Left kidney (tissue), 2 donors: ENCODE data around the gene SCARB1. TPM values are rescaled to one million over a fixed set of nuclear protein-coding genes. Genes with fewer than 3 reads are reported as not detected.
A peak's percentile ranks its signal among the peaks of the same experiment; 100 is the strongest.

Experiments used
- DNase-seq: peaks from one replicate; pipeline ENCODE4 v3.0.0-alpha.2; 2013
- polyA plus RNA-seq: library from polyadenylated mRNA; unstranded; fragments of 120-200 nt; gene quantifications from one replicate; pipeline ENCODE4 v1.2.1, GENCODE V29; 2013; ENCODE audit not compliant: insufficient read length

The SCARB1 gene
- polyA plus RNA-seq, 1 donor: 21.1 TPM

GRCh38 chr12:124842800-124843510, 20.7 kb downstream of the SCARB1 start:
- no peak for DNase-seq

GRCh38 chr12:124842073-124842749, 21.5 kb downstream of the SCARB1 start:
- no peak for DNase-seq

DNA sequence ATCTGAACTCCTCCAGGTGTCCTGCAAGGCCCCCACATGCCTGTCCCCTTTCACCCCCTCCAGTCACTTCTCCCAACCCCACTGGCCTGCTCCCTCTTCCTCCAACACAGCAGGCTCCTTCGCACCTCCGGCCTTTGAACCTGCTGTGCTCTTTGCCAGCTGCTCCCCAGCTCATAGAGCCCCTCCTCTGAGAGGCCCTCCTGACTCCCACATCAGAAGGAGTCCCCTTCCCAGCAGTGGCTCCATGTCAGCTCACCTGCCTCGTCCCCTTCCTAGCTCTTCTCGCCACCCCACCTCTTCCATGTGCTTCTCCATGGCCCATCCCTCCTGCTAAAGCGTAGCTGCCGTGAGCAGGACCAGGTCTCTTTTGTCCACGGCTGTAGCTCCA, 22.1 kb downstream of the SCARB1 start:
- DNase-seq: no peak

DNA sequence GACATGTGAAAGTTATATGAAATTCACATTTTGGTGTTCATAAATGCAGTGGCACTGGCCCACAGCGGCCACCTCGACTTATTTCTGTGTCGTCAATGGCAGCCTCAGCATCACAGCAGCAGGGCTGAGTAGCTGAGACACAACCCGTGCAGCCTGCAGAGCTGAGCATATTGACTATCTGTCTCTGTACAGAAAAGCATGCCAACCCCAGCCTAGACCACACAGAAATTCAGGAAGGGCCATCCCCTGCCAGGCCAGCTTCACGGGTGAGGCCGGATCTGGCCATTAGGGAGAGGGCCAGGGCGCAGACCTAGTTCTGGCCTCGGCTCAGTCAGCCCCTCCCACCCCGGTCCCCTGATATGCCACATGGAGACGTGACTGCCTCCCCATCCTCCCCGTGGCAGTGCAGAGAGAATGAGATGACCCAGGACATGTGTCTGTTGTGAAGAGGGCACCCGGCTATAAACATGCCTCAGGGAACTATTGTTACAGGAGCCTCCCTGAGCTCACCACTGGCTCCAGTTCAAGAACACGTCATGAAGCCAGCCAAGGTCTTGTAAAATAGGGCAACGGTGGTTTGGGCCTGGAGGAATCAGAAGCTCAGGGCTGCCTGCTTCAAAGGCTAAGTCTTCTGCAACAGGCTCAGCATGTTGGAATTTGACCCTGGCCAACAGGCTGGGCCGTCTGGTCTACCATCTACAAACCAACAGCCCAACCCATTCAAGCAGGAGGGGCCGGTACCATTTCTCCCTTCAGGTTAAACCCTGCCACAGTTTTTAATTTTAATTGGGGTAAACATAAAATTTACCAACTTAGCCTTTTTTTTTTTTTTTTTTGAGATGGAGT, 25.5 kb downstream of the SCARB1 start:
- peak; percentile 64 for DNase-seq

- DNase-seq: no peak
Measured at GRCh38 chr12:124837249-124837897, 26.3 kb downstream of the SCARB1 start.

- no peak for DNase-seq
Measured at GRCh38 chr12:124836759-124837158, 26.9 kb downstream of the SCARB1 start.

DNA sequence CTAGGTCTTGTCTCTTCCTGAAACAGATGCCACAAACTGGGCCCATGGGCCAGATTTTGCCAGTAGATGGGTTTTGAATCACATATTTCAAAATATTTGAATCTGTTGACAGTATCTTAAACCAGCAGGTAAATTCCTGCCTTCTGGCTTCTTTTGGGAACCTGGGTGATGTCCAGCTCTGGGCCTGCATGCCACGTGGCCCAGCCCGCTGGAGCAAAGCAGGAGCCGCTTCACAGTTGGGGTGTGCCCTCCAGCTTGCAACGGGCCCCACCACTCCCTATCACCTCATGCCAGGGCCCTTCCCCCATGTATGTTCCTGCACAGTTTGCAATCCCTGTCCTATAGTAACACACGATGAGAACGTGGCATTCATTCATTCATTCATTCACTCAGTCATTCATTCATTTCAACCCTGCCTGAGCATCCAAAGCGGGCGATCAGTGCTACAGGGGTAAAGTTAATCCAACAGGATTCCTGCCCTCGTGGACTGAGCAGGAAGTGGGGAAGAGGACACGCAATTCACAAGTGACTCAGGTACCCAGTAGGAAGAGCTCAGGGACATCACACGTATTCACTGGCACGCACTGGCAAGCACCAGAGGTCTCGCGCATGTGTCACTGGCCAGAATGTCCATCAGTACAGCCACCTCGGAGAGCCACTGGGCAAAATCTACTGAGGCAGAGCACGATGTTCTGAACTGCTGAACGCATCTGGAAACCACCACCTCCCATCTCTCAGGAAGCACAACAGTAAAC, 27.8 kb downstream of the SCARB1 start:
- DNase-seq: no peak

DNA sequence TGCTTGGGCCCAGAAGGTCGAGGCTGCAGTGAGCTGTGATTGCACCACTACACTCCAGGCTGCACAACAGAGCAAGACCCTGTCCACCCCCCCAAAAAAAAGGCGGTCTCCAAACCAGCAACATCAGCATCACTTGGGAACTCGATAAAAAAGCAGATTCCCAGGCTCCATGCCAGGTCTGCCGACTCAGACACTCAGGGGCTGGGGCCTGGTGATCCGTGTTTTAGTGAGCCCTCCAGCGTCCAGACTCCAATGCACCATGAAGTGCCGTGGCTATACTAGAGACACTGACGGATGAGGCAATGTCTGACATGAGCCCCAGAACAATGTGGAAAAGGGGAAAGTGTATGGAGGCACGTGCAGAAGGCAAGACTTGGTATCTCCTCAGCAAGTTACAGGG, 28.8 kb downstream of the SCARB1 start:
- no peak for DNase-seq

DNA sequence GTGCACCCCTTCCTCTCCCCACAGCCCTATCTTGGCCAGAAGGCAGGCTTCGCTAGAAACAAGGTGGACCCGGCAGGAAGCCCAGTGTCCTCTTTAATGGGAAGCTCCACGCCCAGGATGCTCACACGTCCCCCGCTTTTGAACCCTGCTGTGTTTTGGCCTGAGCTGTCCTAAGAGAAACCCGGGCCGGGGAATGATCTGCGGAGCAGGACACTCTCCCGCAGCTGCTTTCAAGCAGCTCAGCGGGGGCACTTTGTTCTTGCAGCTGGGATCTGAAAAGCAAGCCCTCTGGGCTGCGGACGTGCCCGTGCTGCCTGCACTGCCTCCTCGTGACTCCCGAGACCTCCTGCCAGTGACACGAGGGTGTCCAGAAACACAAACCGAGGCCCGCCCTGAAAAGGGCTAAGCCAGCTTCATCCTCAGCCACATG, 30.0 kb downstream of the SCARB1 start:
- DNase-seq: no peak

DNA sequence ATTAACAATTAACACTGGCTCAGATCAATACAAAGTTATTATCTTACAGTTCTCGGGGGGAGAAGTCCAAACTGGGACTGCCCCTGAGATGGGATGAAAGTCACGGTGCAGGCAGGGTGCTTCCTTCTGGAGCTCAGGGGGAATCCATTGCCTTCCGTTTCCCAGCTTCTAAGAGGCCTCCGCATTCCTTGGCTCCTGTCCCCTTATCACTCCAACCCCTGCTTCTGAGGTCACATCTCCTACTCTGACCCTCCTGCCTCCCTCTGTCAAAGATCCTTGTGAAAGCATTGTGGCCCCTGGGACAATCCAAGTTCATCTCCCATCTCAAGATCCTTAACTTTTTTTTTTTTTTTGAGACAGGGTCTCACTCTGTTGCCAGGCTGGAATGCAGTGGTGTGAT, 30.8 kb downstream of the SCARB1 start:
- DNase-seq: no peak

GRCh38 chr12:124831590-124831989, 32.1 kb downstream of the SCARB1 start:
- DNase-seq: no peak

DNA sequence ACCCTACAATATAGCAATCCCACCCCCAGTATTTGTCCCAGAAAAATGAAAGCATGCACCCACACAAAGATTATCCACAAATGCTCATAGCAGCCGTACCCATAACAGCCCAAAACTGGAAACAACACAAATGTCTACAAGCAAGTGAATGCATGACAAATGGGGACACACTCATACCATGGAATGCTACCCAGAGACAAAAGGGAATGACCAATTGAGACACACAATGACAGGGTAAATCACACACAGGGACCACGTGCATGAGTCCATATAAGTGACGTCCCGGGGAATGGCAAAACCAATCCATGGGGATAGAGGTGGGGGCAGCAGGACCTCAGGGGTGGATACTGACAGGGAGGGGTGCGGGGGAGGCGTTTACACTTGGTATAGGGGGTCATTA, 33.4 kb downstream of the SCARB1 start:
- no peak for DNase-seq

- DNase-seq: no peak
Measured at GRCh38 chr12:124829708-124830304, 33.9 kb downstream of the SCARB1 start.

DNA sequence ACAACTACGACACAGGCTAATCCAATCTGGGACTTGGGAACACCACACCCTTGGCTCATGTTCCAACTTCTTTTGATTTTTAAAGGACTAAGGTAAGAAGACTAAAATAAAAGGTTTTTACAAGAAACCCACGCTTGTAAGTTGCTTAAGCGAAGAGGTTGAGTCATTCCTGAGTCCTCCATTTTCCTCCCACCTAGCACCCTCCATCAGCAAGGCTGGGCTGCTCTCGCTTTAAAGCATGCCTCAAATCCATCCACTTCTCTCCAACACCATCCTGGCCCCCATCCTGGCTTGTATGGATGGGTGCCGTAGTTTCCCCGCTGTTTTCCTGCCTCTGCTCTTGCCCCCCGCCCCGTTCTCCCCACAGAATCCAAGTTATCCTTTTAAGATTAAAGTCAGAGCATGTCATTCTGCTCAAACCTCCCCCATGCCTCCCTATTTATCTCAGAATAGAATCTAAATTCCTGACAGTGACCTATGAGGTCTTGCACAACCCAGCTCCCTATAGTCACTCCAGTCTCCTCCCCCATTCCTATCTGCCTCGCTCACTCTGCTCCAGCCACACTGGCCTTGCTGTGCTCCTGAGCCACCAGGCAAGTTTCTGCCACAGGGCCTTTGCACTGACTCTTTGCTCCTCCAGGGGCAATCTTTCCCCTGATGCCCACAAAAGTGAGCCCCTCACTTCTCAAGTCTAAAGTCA, 34.5 kb downstream of the SCARB1 start:
- DNase-seq: no peak

DNA sequence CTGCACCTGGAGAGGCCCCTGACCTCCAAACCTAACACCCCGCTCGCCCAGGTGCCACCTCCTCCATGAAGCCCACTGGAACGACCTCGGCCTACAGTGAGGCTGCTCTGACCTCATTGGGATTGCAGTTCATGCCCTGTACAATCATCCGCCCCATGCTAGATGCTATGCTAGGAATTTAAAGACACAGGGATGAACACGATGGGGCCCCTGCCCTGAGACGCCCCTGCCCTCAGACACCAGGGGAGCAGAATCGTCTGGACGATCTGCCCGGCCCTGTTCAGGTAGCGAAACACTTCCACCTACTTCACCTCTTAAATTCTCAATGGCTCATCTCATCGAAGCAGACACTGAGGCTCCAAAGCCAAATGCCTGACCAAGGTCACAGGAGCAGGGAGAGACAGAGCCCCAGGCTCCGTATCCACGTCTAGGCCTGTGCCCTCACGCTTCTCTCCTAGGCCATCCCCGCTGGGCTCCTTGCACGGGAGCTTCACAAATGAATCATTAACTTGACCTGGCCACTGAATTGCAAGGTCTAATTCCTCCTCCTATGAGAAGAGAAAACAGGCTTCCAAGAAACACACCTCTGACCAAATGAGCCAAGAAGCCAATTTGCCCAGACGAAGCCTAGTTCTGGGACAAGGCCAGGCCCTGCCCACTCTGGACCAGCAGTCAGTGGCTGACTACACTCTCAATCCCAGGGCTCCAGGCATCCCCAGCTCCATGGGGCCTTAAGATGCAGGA, 35.2 kb downstream of the SCARB1 start:
- DNase-seq: peak; percentile 46

DNA sequence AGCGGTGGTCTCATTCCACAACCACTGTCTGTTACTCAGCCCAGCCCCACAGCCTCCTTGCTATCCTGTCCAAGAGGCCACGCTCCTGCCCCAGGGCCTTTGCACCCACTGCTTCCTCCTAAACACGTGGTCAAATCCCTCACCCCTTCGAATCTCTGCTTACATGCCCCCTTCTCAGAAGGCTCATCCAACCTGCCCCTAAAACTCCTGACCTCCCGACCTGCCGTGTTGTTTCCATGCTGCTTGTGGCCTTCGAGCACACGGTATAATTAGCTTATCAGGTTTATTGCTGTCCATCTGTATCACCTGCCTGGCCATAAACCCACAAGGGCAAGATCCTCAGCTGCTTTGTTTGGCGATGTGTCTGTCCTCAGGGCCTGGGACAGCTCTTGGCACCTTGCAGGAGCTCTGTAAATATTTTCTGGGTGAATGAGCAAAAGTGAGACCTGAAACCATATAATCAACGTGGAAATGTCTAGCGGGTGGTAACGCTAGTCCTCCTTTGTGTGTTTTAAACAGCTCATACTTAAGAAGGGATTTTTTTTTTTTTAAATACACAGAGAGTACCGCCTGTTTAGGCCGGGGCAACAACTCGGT, 36.0 kb downstream of the SCARB1 start:
- no peak for DNase-seq

DNA sequence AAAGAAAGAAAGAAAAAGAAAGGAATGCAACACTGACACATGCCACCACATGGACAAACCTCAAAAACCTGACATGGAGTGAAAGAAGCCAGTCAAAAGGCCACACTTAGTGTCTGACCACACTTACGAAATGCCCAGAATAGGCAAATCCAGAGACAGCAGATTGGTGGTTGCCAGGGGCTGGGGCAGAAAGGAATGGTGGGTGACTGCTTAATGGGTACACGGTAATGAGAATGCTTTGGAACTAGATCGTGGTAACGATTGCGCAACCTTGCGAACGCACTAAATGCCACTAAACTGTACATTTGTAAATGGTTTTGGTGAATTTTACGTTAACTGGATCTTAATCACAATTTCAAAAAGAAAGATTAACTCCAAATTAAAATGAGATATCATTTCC, 39.5 kb downstream of the SCARB1 start:
- no peak for DNase-seq

DNA sequence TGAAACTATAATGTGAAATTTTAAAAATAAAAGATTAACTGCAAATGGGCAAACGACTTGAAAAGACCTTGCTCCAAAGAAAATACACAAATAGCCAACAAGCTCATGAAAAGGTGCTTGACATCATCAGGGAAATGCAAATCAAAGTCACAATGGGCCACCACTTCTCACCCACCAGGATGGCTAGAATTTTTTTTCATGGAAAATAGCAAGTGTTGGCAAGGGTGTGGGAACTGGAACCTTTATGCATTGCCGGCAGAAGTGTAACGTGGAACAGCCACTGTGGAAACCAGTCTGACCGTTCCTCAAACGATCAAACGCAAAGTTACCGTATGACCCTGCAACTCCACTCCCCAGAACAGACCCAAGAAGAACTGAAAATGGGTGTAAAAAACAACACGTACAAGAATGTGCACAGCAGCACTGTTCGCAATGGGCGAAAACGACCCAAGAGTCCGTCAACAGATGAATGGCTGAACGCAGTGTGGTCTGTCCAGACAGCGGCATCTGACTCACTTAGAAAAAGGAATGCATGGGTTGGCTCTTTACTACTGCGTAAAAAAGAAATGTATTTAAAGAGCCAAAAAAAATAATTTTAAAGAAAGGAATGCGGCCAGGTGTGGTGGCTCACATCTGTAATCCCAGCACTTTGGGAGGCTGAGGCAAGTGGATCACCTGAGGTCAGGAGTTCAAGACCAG, 40.2 kb downstream of the SCARB1 start:
- DNase-seq: no peak

DNA sequence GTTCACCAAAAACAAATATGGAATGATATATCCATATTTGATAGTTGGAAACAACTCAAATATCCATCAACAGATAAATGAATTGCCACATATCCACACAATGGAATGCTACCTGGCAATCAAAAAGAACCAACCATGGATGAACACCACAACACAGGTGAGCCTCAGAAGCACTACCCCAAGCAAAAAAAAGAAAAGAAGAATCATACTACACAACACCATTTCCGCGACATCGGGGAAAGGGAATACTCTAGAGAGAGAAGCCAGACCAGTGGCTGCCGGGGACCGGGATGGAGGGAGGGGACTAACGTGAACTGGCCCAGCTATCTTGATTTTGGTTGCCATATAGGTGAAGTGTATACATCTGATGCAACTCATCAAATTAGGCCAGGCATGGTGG, 41.4 kb downstream of the SCARB1 start:
- DNase-seq: no peak
